ENCODE data around the gene NAA20.

The NAA20 gene

GRCh38 chr20:20070871-20071726, 53.9 kb downstream of the NAA20 start:
- in situ Hi-C loops (cut with MboI; ENCODE audit: low sequenced_read_pairs), result no loop called here

GRCh38 chr20:20073801-20074371, 56.7 kb downstream of the NAA20 start:
- in situ Hi-C loops (cut with MboI; ENCODE audit: low sequenced_read_pairs), result no loop called here

GRCh38 chr20:20075032-20075431, 57.9 kb downstream of the NAA20 start:
- in situ Hi-C loops (cut with MboI; ENCODE audit: low sequenced_read_pairs), result no loop called here

DNA sequence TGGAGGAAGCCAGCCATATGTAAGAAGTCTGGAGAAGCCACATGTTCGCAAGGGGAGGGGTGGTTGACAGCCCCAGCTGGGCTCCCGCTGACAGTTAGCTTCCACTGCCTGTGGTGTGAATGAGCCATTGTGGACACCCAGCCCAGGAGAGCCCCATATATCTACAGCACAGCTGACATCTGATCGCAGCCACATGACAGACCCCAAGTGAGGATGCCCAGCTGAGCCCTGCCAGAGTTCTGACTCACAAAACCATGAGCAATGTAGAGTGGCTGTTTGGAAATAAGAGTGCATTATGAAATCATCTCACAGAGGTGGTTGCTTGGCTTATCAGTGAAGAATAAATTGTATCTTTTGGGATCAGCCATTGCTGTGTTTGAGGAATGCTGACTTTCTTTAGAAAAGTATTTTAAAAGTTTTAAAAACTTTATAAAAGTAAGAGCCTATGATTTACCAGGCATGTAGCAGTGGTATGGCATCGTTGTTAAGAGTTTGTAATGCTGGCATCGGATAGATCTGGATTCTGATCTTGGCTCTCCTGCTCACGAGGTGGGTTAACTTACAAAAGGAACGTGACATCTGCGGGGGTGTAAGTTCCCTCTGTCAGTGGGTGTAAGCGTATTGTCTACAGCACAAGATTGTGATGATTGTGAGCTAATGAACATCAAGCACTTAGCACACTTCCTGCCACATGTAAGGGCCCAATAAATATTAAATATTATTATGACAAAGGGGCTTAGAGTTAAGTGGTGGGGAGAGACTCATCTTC, 59.3 kb downstream of the NAA20 start:
- in situ Hi-C loops (cut with MboI; ENCODE audit: low sequenced_read_pairs), result no loop called here

- in situ Hi-C loops (cut with MboI; ENCODE audit: low sequenced_read_pairs), result no loop called here
These were observed 60.9 kb downstream of the NAA20 start for GRCh38 chr20:20078041-20078440.

- in situ Hi-C loops (cut with MboI; ENCODE audit: low sequenced_read_pairs), result no loop called here
These were observed 62.1 kb downstream of the NAA20 start for GRCh38 chr20:20079102-20079784.

Measured in hTERT RPE-1 (cell line).